SH-SY5Y (cell line): ENCODE measurements around the gene SBF1.

Experiments used
- GATA2 ChIP-seq: IDR thresholded peaks from 2 replicates; pipeline ENCODE4 v1.6.1; 2011; ENCODE audit warnings: mild to moderate bottlenecking, low read depth, low read length
- GATA3 ChIP-seq: IDR thresholded peaks from 2 replicates; pipeline ENCODE4 v1.6.1; 2011; ENCODE audit warnings: low read depth, mild to moderate bottlenecking, low read length, moderate library complexity

The SBF1 gene

GRCh38 chr22:50425179-50425916 is 49.5 kb downstream of the SBF1 start:
- no peak for TF ChIP-seq GATA3
- no peak for TF ChIP-seq GATA2

GRCh38 chr22:50423956-50424355 is 50.9 kb downstream of the SBF1 start:
- TF ChIP-seq GATA3: no peak
- TF ChIP-seq GATA2: no peak

GRCh38 chr22:50422961-50423815 is 51.6 kb downstream of the SBF1 start:
- TF ChIP-seq GATA3: no peak
- TF ChIP-seq GATA2: no peak

DNA sequence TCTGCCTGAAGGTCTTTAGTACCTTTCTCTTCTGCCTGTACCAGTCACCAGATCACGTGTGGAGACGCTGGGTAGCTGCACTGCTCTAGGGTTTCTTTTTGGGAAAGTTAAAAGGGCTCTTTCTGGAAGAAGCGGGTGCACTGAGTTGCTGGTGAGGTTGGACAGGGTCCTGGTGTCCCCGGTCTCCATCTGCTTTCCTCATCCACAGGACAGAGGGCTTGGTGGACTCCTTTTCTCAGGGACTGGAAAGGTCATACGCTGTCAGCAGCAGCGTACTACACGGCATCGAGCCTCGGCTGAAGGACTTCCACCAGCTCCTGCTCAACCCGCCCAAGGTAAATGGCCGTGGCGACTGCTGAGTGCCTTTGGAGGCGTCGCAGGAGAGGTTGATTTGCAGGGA is 52.8 kb downstream of the SBF1 start:
- TF ChIP-seq GATA3 (no peak), GATA2 (no peak)

DNA sequence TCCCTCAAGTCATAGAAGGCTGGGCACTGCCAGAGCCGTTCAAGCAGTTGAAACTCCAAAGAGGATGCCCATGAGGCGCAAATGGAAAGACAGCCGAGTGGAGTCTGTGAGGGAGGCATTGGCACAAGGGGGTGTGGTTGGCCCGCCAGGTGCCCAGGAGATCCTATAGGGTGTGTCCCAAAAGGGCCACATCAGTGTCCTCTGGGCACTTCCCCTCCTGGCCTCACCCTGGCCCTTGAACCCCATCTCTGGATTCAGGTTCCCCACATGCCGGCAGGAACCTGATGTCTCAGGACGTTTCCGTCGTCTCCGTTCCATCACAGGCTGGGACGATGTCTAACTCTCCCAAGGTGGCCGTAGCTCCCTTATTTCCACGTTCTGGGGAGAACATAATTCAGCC is 54.3 kb downstream of the SBF1 start:
- TF ChIP-seq GATA3 (no peak), GATA2 (no peak)

- TF ChIP-seq GATA2 (no peak), GATA3 (no peak)
Measured at GRCh38 chr22:50420015-50420414, 54.8 kb downstream of the SBF1 start.

GRCh38 chr22:50419116-50419515 is 55.7 kb downstream of the SBF1 start:
- TF ChIP-seq GATA2: no peak
- TF ChIP-seq GATA3: no peak

DNA sequence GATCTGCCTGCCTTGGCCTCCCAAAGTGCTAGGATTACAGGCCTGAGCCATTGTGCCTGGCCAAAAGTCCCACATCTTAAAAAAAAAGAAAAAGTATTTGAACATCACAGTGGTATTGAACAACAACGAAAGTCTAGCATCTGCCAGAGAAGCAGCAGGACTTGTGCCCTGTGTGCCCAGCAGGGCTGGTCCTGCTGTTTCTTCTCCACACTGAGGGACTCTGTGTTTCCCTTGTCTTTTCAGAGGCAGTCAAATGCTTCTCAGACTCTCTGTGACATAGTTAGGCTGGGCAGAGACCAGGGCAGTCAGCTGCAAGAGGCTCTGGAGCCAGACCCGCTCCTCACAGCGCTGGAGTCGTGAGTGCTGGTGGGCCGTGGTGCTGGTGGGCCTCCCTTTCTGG is 56.2 kb downstream of the SBF1 start:
- TF ChIP-seq GATA3 (no peak), GATA2 (no peak)

GRCh38 chr22:50417411-50418210 is 57.2 kb downstream of the SBF1 start:
- TF ChIP-seq GATA3 (no peak), GATA2 (no peak)

- no peak for TF ChIP-seq GATA3
- TF ChIP-seq GATA2: no peak
Measured at GRCh38 chr22:50416996-50417395, 57.8 kb downstream of the SBF1 start.

DNA sequence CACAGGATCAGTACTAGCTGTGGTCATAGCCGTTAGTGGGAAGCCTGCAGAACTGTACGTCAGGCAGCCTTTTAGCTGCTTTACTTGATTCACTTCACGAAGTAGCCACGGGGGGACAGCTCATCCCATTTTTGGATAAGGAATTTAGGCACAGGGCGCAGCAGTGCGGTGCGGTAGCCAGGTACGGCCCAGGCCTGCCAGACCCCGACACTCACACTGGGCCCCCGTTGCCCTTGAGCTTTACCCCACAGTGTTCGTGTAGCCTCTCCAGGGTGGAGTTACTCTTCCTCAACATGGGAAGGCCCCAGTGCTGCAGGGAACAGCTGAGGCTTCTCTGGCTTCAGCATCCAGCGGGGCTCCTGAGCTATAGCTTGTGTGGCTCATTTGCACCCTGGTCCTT is 59.4 kb downstream of the SBF1 start:
- TF ChIP-seq GATA2 (no peak), GATA3 (no peak)

GRCh38 chr22:50414476-50415248 is 60.2 kb downstream of the SBF1 start:
- no peak for TF ChIP-seq GATA3
- TF ChIP-seq GATA2: no peak

DNA sequence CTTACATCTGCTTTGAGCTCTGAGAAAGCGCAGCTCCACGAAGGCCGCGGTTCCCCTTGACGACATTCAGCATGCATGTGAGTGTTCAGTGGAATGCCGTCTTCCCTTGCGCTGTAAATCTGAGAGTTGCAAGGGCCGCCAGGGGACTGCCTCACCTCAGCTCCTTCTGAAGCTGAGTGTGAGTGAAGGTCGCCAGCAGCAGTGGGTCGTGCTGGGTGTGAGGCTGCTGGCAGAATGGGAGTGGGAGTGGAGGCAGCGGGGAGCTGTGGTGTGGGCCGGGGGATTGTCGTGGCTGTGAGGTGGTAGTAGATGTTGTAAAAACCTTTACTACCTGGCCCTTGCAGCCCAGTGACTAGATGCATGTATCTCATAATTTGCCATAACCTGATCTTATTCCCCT is 66.5 kb downstream of the SBF1 start:
- TF ChIP-seq GATA2 (no peak), GATA3 (no peak)

- TF ChIP-seq GATA3: no peak
- no peak for TF ChIP-seq GATA2
Measured at GRCh38 chr22:50406416-50407170, 68.2 kb downstream of the SBF1 start.
